IPS-20b (cell line): ENCODE results near the gene TULP4.

Experiments
- H3K27ac ChIP-seq: one replicate; pipeline ENCODE4 v1.5.1; 2013; ENCODE audit warnings: low read length
- H3K27me3 ChIP-seq: 2 replicates; pipeline ENCODE4 v1.6.1; 2013; ENCODE audit warnings: mild to moderate bottlenecking, low read length, inconsistent platforms; ENCODE audit not compliant: insufficient read depth
- H3K36me3 ChIP-seq: 2 replicates; pipeline ENCODE4 v1.6.1; 2013; ENCODE audit warnings: low read depth, mild to moderate bottlenecking, inconsistent platforms, low read length, moderate library complexity; ENCODE audit not compliant: insufficient read depth
- H3K4me1 ChIP-seq: 2 replicates; pipeline ENCODE4 v1.6.1; 2013; ENCODE audit warnings: mild to moderate bottlenecking, control low read depth, inconsistent platforms, low read length, moderate library complexity; ENCODE audit not compliant: insufficient read depth
- H3K4me3 ChIP-seq: 2 replicates; pipeline ENCODE4 v1.5.1; 2013; ENCODE audit warnings: mild to moderate bottlenecking, low read length, inconsistent platforms
- H3K9ac ChIP-seq: 2 replicates; pipeline ENCODE4 v1.6.1; 2013; ENCODE audit warnings: low read depth, mild to moderate bottlenecking, inconsistent platforms, low read length, moderate library complexity
- H3K9me3 ChIP-seq: 2 replicates; pipeline ENCODE4 v1.6.1; 2013; ENCODE audit warnings: mild to moderate bottlenecking, low read depth, low read length, inconsistent platforms; ENCODE audit not compliant: insufficient read depth

Gene TULP4

GRCh38 chr6:158439255-158439654, 127.0 kb downstream of the TULP4 start:
- Histone ChIP-seq H3K9ac (no peak overlapping the region), H3K4me3 (no peak overlapping the region)

GRCh38 chr6:158441716-158442215, 129.5 kb downstream of the TULP4 start:
- Histone ChIP-seq H3K9ac (no peak overlapping the region), H3K4me1 (no peaks in the 10 kb centered on the region), H3K27ac (no peak overlapping the region), H3K36me3 (peaks cover 5% of the 10 kb centered on the region; the same call in 1 of the 2 replicates), H3K27me3 (no peaks in the 10 kb centered on the region), H3K9me3 (no peaks in the 10 kb centered on the region), H3K4me3 (no peak overlapping the region)

More at GRCh38 chr6:158439255-158439654, 127.0 kb downstream of the TULP4 start:
- Histone ChIP-seq H3K36me3 (peaks cover 5% of the 10 kb centered on the region; the same call in 1 of the 2 replicates), H3K27me3 (no peaks in the 10 kb centered on the region), H3K27ac (no peak overlapping the region), H3K4me1 (no peaks in the 10 kb centered on the region), H3K9me3 (no peaks in the 10 kb centered on the region)

- H3K27me3 ChIP-seq = no peaks in the 10 kb centered on the region
- H3K27ac ChIP-seq = no peak overlapping the region
- H3K4me3 ChIP-seq = no peak overlapping the region
- H3K4me1 ChIP-seq = no peaks in the 10 kb centered on the region
- H3K9me3 ChIP-seq = no peaks in the 10 kb centered on the region
- H3K36me3 ChIP-seq = peaks cover 5% of the 10 kb centered on the region; the same call in 1 of the 2 replicates
- no peak overlapping the region for H3K9ac ChIP-seq
These were observed 130.0 kb downstream of the TULP4 start for GRCh38 chr6:158442306-158442705.

GRCh38 chr6:158445426-158446085, 133.3 kb downstream of the TULP4 start:
- H3K27ac ChIP-seq = no peak overlapping the region
- H3K27me3 ChIP-seq = no peaks in the 10 kb centered on the region
- H3K9ac ChIP-seq = no peak overlapping the region
- peaks cover 5% of the 10 kb centered on the region; the same call in 1 of the 2 replicates for H3K36me3 ChIP-seq
- no peaks in the 10 kb centered on the region for H3K9me3 ChIP-seq
- H3K4me1 ChIP-seq = no peaks in the 10 kb centered on the region
- H3K4me3 ChIP-seq = no peak overlapping the region

GRCh38 chr6:158448856-158449255, 136.6 kb downstream of the TULP4 start:
- H3K4me1 ChIP-seq = no peaks in the 10 kb centered on the region
- no peaks in the 10 kb centered on the region for H3K9me3 ChIP-seq
- no peaks in the 10 kb centered on the region for H3K27me3 ChIP-seq
- no peak overlapping the region for H3K27ac ChIP-seq
- H3K9ac ChIP-seq = no peak overlapping the region
- no peak overlapping the region for H3K4me3 ChIP-seq
- H3K36me3 ChIP-seq = peaks cover 15% of the 10 kb centered on the region

DNA sequence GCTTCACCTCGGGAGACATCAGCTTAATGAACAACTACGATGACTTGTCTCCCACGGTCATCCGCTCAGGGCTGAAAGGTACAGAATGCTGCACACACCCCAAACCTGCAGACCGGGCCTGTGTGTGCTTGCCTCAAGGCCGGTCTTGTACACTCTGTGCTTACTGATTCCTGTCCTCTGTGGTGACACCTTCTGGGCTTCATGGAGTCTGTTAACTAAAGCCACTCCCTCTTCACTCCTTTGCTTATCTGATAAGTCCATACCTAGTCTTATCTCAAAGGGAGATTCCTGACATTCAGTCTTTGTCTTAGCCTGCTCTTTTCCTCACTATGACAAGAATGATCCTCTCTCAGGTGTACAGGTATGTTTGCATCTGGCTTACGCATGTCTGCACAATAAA, 139.9 kb downstream of the TULP4 start:
- Histone ChIP-seq H3K4me1 (peaks cover 1% of the 10 kb centered on the region; the same call in 1 of the 2 replicates), H3K9ac (no peak overlapping the region)

GRCh38 chr6:158457131-158457530, 144.9 kb downstream of the TULP4 start:
- Histone ChIP-seq H3K4me1 (peaks cover 23% of the 10 kb centered on the region), H3K27ac (no peak overlapping the region), H3K27me3 (no peaks in the 10 kb centered on the region), H3K36me3 (peaks cover 9% of the 10 kb centered on the region), H3K4me3 (no peak overlapping the region), H3K9ac (no peak overlapping the region), H3K9me3 (no peaks in the 10 kb centered on the region)

More for the DNA sequence above, 139.9 kb downstream of the TULP4 start:
- Histone ChIP-seq H3K27me3 (no peaks in the 10 kb centered on the region), H3K27ac (no peak overlapping the region), H3K36me3 (peaks cover 15% of the 10 kb centered on the region), H3K9me3 (no peaks in the 10 kb centered on the region), H3K4me3 (no peak overlapping the region)

GRCh38 chr6:158457616-158458278, 145.5 kb downstream of the TULP4 start:
- Histone ChIP-seq H3K36me3 (peaks cover 2% of the 10 kb centered on the region), H3K9me3 (no peaks in the 10 kb centered on the region), H3K9ac (no peak overlapping the region), H3K4me3 (no peak overlapping the region), H3K27me3 (no peaks in the 10 kb centered on the region), H3K27ac (no peak overlapping the region), H3K4me1 (peaks cover 23% of the 10 kb centered on the region)

DNA sequence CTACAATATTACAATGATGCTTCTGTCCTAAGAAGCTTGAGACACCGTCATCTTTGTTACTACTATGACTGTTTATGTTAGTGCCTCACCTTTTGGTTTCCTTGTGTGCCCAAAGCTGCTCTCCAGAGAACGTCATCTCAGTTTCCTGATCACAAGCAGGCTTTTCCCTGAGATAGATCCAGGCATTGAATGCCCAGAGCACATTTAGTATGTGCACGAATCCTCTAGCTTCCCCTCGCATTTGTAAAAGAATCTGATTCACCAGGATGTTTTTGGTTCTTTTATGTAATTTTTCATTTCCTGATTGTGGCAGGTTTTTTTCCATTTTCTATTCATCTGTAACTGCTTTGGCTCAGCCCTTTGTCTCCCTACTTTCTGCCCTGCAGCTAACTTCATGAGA, 147.5 kb downstream of the TULP4 start:
- peaks cover 31% of the 10 kb centered on the region for H3K4me1 ChIP-seq
- peaks cover 8% of the 10 kb centered on the region for H3K36me3 ChIP-seq
- H3K27me3 ChIP-seq = no peaks in the 10 kb centered on the region
- no peak overlapping the region for H3K9ac ChIP-seq
- H3K9me3 ChIP-seq = no peaks in the 10 kb centered on the region
- no peak overlapping the region for H3K4me3 ChIP-seq
- H3K27ac ChIP-seq = no peak overlapping the region

DNA sequence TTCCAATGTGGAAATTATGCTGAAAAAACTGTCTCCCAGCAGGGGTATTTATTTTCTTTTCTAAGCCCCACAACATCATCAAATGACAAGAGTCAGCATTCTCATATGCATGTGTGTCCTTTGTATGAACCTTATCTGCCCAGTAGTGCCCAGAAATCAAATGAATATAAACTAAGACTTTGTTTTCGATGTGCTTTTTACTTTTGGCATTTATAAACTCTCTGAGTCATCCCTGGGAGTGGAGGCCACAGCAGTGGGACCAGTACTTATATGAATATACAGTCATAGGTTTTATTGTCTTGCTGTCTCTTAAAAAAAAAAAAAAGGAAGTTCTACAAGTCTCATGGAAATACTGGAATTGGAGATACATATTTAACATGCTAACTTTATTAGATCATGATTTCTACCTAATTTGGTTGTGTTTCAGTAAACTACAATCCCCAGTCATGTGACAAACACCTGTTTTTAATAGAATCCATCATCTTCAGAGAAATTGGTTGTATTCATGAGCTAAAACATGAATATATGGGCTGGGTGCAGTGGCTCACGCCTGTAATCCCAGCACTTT, 148.4 kb downstream of the TULP4 start:
- Histone ChIP-seq H3K4me3 (no peak overlapping the region), H3K36me3 (peaks cover 8% of the 10 kb centered on the region), H3K9me3 (no peaks in the 10 kb centered on the region), H3K4me1 (peaks cover 40% of the 10 kb centered on the region), H3K9ac (no peak overlapping the region), H3K27ac (no peak overlapping the region), H3K27me3 (peaks cover 3% of the 10 kb centered on the region; the same call in 1 of the 2 replicates)

GRCh38 chr6:158461954-158462353, 149.7 kb downstream of the TULP4 start:
- Histone ChIP-seq H3K36me3 (peaks cover 8% of the 10 kb centered on the region), H3K27me3 (peaks cover 16% of the 10 kb centered on the region), H3K9ac (no peak overlapping the region), H3K4me1 (peaks cover 43% of the 10 kb centered on the region), H3K4me3 (no peak overlapping the region), H3K9me3 (no peaks in the 10 kb centered on the region), H3K27ac (no peak overlapping the region)
